Stimulated activated CD4-positive, alpha-beta T cell treated with anti-CD3 and anti-CD28 coated beads, TNF-alpha, amount 100 ng/mL, for 48 hours (primary cell): ENCODE results near the gene OSTN.

ENCODE experiments used
- DNase-seq, 3 donors: peaks; one replicate each; pipeline ENCODE4 v3.0.0-alpha.2; 2020; ENCODE audit warnings: low read depth in 3 of 3

Gene OSTN

GRCh38 chr3:191313296-191313695 lies 114.3 kb downstream of the OSTN start:
- DNase-seq: no peak

- no peak for DNase-seq
Measured at GRCh38 chr3:191314109-191314728, 115.2 kb downstream of the OSTN start.
